ENCODE results near the gene CNNM1.

The CNNM1 gene

GRCh38 chr10:99329304-99329553, at the start of gene CNNM1:
Gene CNNM1, plus strand, starts transcription at chr10:99329356. Its CDS starts 32 bp downstream, at chr10:99329388.
- Mint-ChIP-seq H3K4me1 (ENCODE audit: low read depth) (peaks cover 12% of the 10 kb centered on the region), H3K9me3 (ENCODE audit: low read depth) (no peaks in the 10 kb centered on the region), H3K4me3 (peak within 1 kb of the TSS; percentile 81), H3K27ac (no peak within 1 kb of the TSS), H3K36me3 (no peaks in the 10 kb centered on the region), H3K27me3 (peaks cover 31% of the 10 kb centered on the region)

GRCh38 chr10:99279626-99280111, 49.5 kb upstream of the CNNM1 start:
- H3K36me3 Mint-ChIP-seq = peaks cover 4% of the 10 kb centered on the region
- H3K4me1 Mint-ChIP-seq (ENCODE audit: low read depth) = no peaks in the 10 kb centered on the region
- H3K4me3 Mint-ChIP-seq = no peak overlapping the region
- H3K27ac Mint-ChIP-seq = no peak overlapping the region
- H3K9me3 Mint-ChIP-seq (ENCODE audit: low read depth) = peaks cover 13% of the 10 kb centered on the region
- H3K27me3 Mint-ChIP-seq = peaks cover 18% of the 10 kb centered on the region

- peaks cover 17% of the 10 kb centered on the region for H3K27me3 Mint-ChIP-seq
- peaks cover 13% of the 10 kb centered on the region for H3K9me3 Mint-ChIP-seq (ENCODE audit: low read depth)
- H3K4me3 Mint-ChIP-seq = no peak overlapping the region
- H3K27ac Mint-ChIP-seq = no peak overlapping the region
- no peaks in the 10 kb centered on the region for H3K4me1 Mint-ChIP-seq (ENCODE audit: low read depth)
- peaks cover 4% of the 10 kb centered on the region for H3K36me3 Mint-ChIP-seq
These were observed 48.7 kb upstream of the CNNM1 start for GRCh38 chr10:99280472-99280871.

- peaks cover 13% of the 10 kb centered on the region for H3K9me3 Mint-ChIP-seq (ENCODE audit: low read depth)
- H3K27me3 Mint-ChIP-seq = peaks cover 4% of the 10 kb centered on the region
These were observed 43.3 kb upstream of the CNNM1 start for GRCh38 chr10:99285881-99286280.

GRCh38 chr10:99290306-99290705, 38.9 kb upstream of the CNNM1 start:
- Mint-ChIP-seq H3K4me3 (no peak overlapping the region), H3K27me3 (peaks cover 2% of the 10 kb centered on the region), H3K27ac (no peak overlapping the region), H3K36me3 (no peaks in the 10 kb centered on the region), H3K4me1 (ENCODE audit: low read depth) (no peaks in the 10 kb centered on the region), H3K9me3 (ENCODE audit: low read depth) (no peaks in the 10 kb centered on the region)

More at GRCh38 chr10:99285881-99286280, 43.3 kb upstream of the CNNM1 start:
- Mint-ChIP-seq H3K27ac (no peak overlapping the region), H3K4me1 (ENCODE audit: low read depth) (no peaks in the 10 kb centered on the region), H3K36me3 (peaks cover 4% of the 10 kb centered on the region), H3K4me3 (no peak overlapping the region)

- H3K27ac Mint-ChIP-seq = no peak overlapping the region
- no peaks in the 10 kb centered on the region for H3K4me1 Mint-ChIP-seq (ENCODE audit: low read depth)
- H3K36me3 Mint-ChIP-seq = no peaks in the 10 kb centered on the region
- H3K27me3 Mint-ChIP-seq = no peaks in the 10 kb centered on the region
- no peaks in the 10 kb centered on the region for H3K9me3 Mint-ChIP-seq (ENCODE audit: low read depth)
- H3K4me3 Mint-ChIP-seq = no peak overlapping the region
These were observed 37.0 kb upstream of the CNNM1 start for GRCh38 chr10:99292159-99292558.

- no peaks in the 10 kb centered on the region for H3K36me3 Mint-ChIP-seq
- no peaks in the 10 kb centered on the region for H3K27me3 Mint-ChIP-seq
- H3K27ac Mint-ChIP-seq = no peak overlapping the region
- no peak overlapping the region for H3K4me3 Mint-ChIP-seq
- H3K9me3 Mint-ChIP-seq (ENCODE audit: low read depth) = no peaks in the 10 kb centered on the region
- H3K4me1 Mint-ChIP-seq (ENCODE audit: low read depth) = no peaks in the 10 kb centered on the region
These were observed 32.6 kb upstream of the CNNM1 start for GRCh38 chr10:99296605-99297004.

GRCh38 chr10:99297033-99297432, 32.1 kb upstream of the CNNM1 start:
- no peaks in the 10 kb centered on the region for H3K36me3 Mint-ChIP-seq
- H3K4me3 Mint-ChIP-seq = no peak overlapping the region
- H3K9me3 Mint-ChIP-seq (ENCODE audit: low read depth) = no peaks in the 10 kb centered on the region
- no peak overlapping the region for H3K27ac Mint-ChIP-seq
- no peaks in the 10 kb centered on the region for H3K27me3 Mint-ChIP-seq
- H3K4me1 Mint-ChIP-seq (ENCODE audit: low read depth) = no peaks in the 10 kb centered on the region

- H3K4me1 Mint-ChIP-seq (ENCODE audit: low read depth) = no peaks in the 10 kb centered on the region
- no peaks in the 10 kb centered on the region for H3K36me3 Mint-ChIP-seq
- H3K27ac Mint-ChIP-seq = no peak overlapping the region
- H3K9me3 Mint-ChIP-seq (ENCODE audit: low read depth) = peaks cover 5% of the 10 kb centered on the region
- peaks cover 9% of the 10 kb centered on the region for H3K27me3 Mint-ChIP-seq
- H3K4me3 Mint-ChIP-seq = no peak overlapping the region
These were observed 25.0 kb upstream of the CNNM1 start for GRCh38 chr10:99303899-99304861.

GRCh38 chr10:99304862-99305229, 24.3 kb upstream of the CNNM1 start:
- no peaks in the 10 kb centered on the region for H3K4me1 Mint-ChIP-seq (ENCODE audit: low read depth)
- H3K4me3 Mint-ChIP-seq = no peak overlapping the region
- peaks cover 9% of the 10 kb centered on the region for H3K27me3 Mint-ChIP-seq
- H3K36me3 Mint-ChIP-seq = no peaks in the 10 kb centered on the region
- no peak overlapping the region for H3K27ac Mint-ChIP-seq
- H3K9me3 Mint-ChIP-seq (ENCODE audit: low read depth) = peaks cover 6% of the 10 kb centered on the region

GRCh38 chr10:99312501-99312900, 16.7 kb upstream of the CNNM1 start:
- Mint-ChIP-seq H3K36me3 (no peaks in the 10 kb centered on the region), H3K27me3 (peaks cover 5% of the 10 kb centered on the region), H3K4me1 (ENCODE audit: low read depth) (no peaks in the 10 kb centered on the region), H3K27ac (no peak overlapping the region), H3K9me3 (ENCODE audit: low read depth) (peaks cover 9% of the 10 kb centered on the region), H3K4me3 (no peak overlapping the region)

GRCh38 chr10:99315853-99316252, 13.3 kb upstream of the CNNM1 start:
- peaks cover 9% of the 10 kb centered on the region for H3K27me3 Mint-ChIP-seq
- H3K4me1 Mint-ChIP-seq (ENCODE audit: low read depth) = no peaks in the 10 kb centered on the region
- no peak overlapping the region for H3K27ac Mint-ChIP-seq
- no peak overlapping the region for H3K4me3 Mint-ChIP-seq
- H3K36me3 Mint-ChIP-seq = no peaks in the 10 kb centered on the region
- H3K9me3 Mint-ChIP-seq (ENCODE audit: low read depth) = no peaks in the 10 kb centered on the region

GRCh38 chr10:99316374-99316773, 12.8 kb upstream of the CNNM1 start:
- no peak overlapping the region for H3K27ac Mint-ChIP-seq
- H3K36me3 Mint-ChIP-seq = no peaks in the 10 kb centered on the region
- no peaks in the 10 kb centered on the region for H3K4me1 Mint-ChIP-seq (ENCODE audit: low read depth)
- no peak overlapping the region for H3K4me3 Mint-ChIP-seq
- peaks cover 9% of the 10 kb centered on the region for H3K27me3 Mint-ChIP-seq
- no peaks in the 10 kb centered on the region for H3K9me3 Mint-ChIP-seq (ENCODE audit: low read depth)

- Mint-ChIP-seq H3K4me1 (ENCODE audit: low read depth) (no peaks in the 10 kb centered on the region), H3K27me3 (peaks cover 17% of the 10 kb centered on the region), H3K4me3 (no peak overlapping the region), H3K36me3 (no peaks in the 10 kb centered on the region), H3K27ac (no peak overlapping the region), H3K9me3 (ENCODE audit: low read depth) (no peaks in the 10 kb centered on the region)
These were observed 11.1 kb upstream of the CNNM1 start for GRCh38 chr10:99318048-99318447.

- H3K4me3 Mint-ChIP-seq = no peak overlapping the region
- H3K36me3 Mint-ChIP-seq = no peaks in the 10 kb centered on the region
- no peaks in the 10 kb centered on the region for H3K9me3 Mint-ChIP-seq (ENCODE audit: low read depth)
- no peaks in the 10 kb centered on the region for H3K4me1 Mint-ChIP-seq (ENCODE audit: low read depth)
- H3K27me3 Mint-ChIP-seq = peaks cover 20% of the 10 kb centered on the region
- H3K27ac Mint-ChIP-seq = no peak overlapping the region
These were observed 10.7 kb upstream of the CNNM1 start for GRCh38 chr10:99318475-99318874.

- Mint-ChIP-seq H3K4me3 (no peak overlapping the region), H3K9me3 (ENCODE audit: low read depth) (no peaks in the 10 kb centered on the region), H3K27ac (no peak overlapping the region), H3K27me3 (peaks cover 19% of the 10 kb centered on the region), H3K36me3 (no peaks in the 10 kb centered on the region), H3K4me1 (ENCODE audit: low read depth) (peaks cover 3% of the 10 kb centered on the region)
These were observed 3.9 kb upstream of the CNNM1 start for GRCh38 chr10:99325281-99325680.

Data from activated naive CD8-positive, alpha-beta T cell (primary cell).